ENCODE results near the gene GPD1L. TPM values are rescaled to one million over a fixed set of nuclear protein-coding genes. Genes with fewer than 3 reads are reported as not detected.
"Not testable (repeated sequence)": the region's sequence is repeated elsewhere in the genome, so short reads cannot be mapped to it uniquely, and the experiment has no call there.

Gene GPD1L
- 19.3 TPM for polyA plus RNA-seq (ENCODE audit: insufficient read length)
- long read RNA-seq, donor 1, full-length matches to known transcripts, result 5 of 5 reads
- long read RNA-seq, donor 1, partial matches to known transcripts, result 0 of 5 reads
- long read RNA-seq, donor 1, other reads (novel, unspliced or antisense), result 0 of 5 reads
- long read RNA-seq, donor 2, full-length matches to known transcripts, result 8 of 8 reads
- long read RNA-seq, donor 2, partial matches to known transcripts, result 0 of 8 reads
- long read RNA-seq, donor 2, other reads (novel, unspliced or antisense), result 0 of 8 reads
- long read RNA-seq, donor 3, full-length matches to known transcripts, result 5 of 5 reads
- long read RNA-seq, donor 3, partial matches to known transcripts, result 0 of 5 reads
- long read RNA-seq, donor 3, other reads (novel, unspliced or antisense), result 0 of 5 reads
- long read RNA-seq, donor 4, result 0 reads
- long read RNA-seq, donor 5, full-length matches to known transcripts, result 7 of 7 reads
- long read RNA-seq, donor 5, partial matches to known transcripts, result 0 of 7 reads
- long read RNA-seq, donor 5, other reads (novel, unspliced or antisense), result 0 of 7 reads
- long read RNA-seq, donor 6, full-length matches to known transcripts, result 6 of 6 reads
- long read RNA-seq, donor 6, partial matches to known transcripts, result 0 of 6 reads
- long read RNA-seq, donor 6, other reads (novel, unspliced or antisense), result 0 of 6 reads
- long read RNA-seq, donor 7, full-length matches to known transcripts, result 9 of 9 reads
- long read RNA-seq, donor 7, partial matches to known transcripts, result 0 of 9 reads
- long read RNA-seq, donor 7, other reads (novel, unspliced or antisense), result 0 of 9 reads
- long read RNA-seq, donor 8, full-length matches to known transcripts, result 3 of 3 reads
- long read RNA-seq, donor 8, partial matches to known transcripts, result 0 of 3 reads
- long read RNA-seq, donor 8, other reads (novel, unspliced or antisense), result 0 of 3 reads

DNA sequence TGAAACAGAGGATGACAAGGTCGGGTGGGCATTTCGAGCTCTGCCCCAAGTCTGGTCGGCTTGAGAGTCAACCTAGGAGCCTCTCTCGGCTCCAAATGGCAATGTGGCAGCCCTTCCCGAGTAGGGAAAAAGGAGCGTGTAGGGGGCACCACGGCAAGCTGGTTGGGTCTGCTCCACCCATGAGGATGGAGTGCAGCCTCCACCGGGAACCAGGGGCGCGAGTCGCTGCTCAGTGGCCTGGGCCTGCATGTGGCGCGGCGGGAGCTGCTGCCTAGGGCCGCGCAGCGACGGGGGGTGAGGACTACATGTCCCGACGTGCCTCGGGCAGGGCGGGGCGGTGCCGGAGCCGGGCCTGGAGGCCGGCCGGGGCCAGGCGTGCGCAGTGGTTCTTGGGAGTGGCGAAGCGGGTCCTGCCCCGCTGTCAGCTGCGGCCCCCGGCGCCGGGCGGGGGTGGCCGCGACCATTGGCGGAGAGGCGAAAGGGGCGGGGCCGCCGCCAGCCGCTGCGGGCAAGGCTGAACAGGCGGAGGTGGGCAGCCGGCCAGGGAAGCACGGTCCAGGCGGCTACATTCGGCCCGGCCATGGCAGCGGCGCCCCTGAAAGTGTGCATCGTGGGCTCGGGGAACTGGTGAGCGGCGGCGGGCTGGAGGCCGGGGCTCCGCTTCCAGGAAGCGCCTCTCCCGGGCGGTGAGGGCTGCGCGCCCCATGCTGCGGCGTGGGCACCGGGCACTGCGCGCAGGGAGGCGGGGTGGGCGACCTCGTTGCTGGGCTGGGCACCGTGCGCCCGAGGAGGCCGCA is at the start of gene GPD1L:
TSS of gene GPD1L (plus strand) at position 489 of the 797 bp plus-strand sequence. CDS start at position 581, 92 bp downstream.
- DNase-seq, result peak; percentile 91

DNA sequence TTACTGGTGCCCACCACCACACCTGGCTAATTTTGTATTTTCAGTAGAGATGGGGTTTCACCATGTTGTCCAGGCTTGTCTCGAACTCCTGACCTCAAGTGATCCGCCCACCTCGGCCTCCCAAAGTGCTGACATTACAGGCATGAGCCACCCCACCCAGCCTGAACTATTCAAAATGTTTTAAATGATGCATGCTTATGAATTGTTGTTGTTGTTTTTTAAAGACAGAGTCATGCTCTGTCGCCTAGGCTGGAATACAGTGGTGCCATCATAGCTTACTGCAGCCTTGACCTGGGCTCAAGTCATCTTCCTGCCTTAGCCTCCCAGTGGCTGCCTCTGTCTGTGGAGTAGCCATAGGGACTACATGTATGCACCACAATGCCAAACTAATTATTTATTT is 48.0 kb upstream of the GPD1L start:
- not testable (repeated sequence) for DNase-seq

DNA sequence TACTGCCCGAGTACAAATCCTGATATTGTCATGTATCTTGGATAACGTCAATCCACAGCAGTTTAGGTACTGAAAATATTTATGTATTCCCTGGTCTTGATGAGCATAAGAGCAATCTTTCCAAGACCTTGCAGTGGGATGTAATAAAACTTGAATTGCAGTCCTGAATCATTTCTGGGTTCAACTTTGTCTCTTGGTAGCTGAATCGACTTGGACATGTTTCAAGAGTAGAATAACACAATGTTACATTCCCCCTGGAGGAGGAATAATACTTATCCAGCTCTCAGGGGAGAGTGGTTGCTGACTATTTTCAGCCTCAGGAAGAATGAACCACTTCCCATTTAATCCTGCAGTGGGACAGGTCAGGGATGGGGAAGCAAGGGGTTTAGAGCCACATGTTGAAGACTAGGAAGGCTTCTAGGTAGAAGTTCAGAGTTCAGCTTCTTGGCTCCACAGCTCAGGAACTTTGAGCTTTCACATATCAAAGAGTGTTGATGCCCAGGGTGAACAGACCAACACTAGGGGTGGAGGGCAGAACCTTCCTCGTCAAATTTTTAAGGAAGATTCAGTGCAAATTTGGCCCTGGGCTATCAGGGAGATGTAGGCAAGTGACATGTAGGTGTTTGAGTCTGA is 43.4 kb upstream of the GPD1L start:
- no peak for DNase-seq

DNA sequence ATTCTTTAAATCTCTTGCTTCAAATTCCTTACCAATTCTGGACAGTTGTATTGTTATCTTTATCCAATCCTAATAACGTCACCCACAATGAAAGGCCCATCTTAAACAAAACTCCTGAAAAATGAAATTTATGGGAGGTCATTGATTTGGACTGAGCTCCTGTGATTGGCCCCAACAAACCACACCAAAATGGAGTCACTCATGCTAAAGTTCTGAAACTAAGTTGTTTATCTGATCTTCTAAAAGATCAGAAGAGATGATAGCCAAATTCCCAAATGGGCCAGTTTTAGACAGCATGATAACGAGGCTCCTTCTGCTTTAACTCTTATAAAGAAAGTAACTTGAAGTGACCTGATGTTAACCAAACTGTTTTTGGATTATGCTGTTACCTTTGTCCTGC is 39.7 kb upstream of the GPD1L start:
- DNase-seq, result no peak

DNA sequence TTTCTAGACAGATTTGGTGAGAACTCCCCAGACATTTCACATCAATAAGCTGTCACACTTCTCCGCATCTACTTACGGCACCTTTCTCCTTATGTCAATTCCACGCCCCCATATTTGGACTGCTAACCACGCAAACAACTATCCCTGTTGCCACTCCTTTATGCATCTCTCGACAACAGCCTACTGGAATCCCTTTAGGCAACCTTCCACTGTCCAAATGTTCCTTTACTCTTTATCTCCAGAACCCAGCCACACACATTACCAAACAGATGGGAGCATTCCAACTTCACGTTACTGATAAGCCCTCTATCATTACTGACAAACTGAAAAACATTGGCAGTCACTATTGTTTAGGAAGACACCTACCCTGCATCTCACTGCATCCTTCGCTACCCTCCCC is 32.2 kb upstream of the GPD1L start:
- not testable (repeated sequence) for DNase-seq

DNA sequence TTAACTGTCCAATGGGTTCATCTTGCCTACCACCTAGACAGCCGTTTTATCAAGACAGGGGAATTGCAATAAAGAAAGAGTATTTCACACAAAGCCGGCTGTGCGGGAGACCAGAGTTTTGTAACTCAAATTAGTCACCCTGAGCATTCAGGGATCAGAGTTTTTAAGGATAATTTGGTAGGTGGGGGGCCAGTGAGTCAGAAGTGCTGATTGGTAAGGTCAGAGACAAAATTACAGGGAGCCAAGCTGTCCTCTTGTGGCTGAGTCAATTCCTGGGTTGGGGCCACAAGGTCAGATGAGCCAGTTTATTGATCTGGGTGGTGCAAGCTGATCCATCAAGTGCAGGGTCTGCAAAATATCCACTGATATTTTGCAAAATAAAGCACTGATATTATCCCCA is 29.9 kb upstream of the GPD1L start:
- no peak for DNase-seq

DNA sequence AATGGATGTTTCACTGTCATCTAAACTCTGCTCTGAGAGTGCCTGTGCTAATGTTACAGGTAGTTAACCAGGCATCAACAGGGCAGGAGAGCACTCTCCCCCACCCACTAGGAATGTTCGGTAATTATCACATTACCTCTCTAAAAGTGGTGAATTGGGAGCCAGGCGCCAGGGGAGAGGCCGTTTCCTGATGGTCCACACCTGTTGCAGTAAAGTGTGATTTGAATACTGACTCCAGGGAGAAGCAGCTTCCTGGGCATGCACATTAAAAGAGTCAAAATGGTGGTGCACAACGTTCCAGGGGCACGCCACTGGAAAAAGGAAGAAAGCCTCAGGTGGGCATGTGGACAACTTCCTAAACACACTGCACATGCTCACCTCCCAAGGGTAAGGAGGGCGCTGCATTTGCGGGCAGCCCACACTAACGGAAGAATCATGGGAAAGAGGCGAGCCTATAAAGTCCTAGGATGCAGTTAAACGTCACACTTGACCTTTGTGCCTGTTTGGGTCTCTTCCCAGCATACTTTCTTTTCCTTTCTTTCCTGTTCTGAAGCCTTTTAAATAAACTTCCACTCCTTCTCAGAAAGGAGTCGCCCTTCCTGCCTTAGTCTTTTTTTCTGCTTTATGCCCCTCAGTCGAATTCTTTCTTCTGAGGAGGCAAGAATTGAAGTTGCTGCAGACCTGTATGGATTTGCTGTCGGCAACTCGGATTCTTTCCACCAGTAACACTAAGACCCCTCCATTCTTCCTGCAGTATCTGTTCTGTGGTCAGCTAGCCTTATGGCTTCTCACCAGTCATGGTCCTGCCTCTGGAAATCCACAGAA is 28.9 kb upstream of the GPD1L start:
- peak; percentile 53 for DNase-seq

DNA sequence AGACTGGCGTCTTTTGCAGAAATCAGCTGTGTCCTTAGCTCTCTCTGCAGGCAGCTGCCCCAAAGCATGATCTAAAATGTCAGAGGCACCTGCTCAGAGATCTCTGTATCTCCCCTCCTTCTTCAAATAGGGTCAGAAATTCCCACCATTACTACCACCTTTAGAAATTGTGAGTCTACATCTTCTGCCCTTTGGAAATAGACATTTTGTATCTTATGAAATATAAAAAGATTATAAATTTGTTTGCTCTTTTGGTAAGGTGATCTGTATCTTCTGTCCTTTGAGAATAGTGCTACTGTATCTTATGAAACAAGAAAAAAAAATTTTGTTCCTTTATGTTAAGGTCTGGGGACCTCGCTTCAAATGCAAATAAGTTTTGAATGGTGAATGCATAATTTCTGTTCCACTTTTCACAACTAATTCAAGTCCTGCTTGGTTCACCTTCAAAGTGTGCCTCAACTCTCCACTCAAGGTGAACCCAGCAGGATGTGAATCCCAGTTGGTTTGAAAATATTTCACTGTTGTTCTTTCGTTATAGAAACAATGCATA is 28.3 kb upstream of the GPD1L start:
- no peak for DNase-seq

DNA sequence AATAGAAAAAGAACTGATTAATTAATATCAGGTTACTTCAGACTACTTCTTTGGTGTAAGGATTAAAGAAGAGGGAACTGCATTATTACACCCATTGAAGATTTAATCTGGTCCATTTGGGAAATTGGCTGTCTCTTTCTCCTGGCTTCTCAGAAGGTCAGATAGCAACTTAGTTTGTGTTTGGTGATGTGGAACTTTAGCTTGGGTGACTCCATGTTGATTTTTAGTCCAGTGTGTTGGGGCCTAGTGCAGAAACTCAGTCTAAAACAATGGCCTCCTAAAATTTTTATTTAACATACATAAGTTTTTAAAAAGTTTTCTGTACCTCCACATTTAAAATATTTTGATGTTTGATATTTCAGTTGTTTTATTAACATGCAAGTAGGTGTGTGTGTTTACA is 27.6 kb upstream of the GPD1L start:
- DNase-seq, result no peak

DNA sequence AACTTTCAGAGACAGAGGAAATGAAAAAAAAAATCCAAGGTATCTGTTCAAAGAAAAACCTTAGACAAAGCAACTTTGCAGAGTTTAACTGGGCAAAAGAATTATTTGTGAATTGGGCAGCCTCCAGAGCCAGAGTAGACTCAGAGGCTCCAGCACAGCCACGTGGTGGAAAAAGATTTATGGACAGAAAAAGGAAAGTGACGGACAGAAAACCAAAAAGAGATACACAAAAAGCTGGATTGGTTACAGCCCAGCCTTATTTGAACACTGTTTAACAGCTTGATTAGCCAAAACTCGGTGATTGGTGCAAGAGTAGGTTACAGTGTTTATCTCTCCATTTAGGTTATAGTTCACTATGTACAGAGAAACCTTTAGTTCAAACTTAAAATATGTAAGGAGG is 23.7 kb upstream of the GPD1L start:
- no peak for DNase-seq

DNA sequence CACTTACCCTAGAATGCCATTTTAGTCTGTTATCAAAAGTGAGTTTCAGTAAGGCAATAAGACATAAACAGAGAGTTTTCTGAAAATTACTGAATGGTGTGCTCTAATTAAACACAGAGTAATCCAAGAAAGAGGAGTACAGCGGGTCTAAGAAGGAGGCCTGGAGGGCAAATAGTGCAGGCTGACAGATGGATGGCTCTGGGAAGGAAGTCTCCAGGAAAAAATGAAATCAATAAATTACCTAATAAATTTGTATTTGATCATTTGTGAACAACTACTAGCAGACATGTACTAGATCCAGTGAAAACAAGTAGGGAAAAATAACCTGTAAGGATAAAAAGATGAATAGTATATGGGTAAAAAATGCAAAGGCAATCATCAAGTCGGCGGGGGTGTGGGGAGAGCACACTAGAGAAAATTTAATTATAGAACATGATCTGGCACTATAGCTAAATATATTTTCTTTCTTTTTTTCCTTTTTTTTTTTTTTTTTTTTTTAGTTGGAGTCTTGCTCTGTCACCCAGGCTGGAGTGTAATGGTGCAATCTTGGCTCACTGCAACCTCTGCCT is 22.6 kb upstream of the GPD1L start:
- no peak for DNase-seq

DNA sequence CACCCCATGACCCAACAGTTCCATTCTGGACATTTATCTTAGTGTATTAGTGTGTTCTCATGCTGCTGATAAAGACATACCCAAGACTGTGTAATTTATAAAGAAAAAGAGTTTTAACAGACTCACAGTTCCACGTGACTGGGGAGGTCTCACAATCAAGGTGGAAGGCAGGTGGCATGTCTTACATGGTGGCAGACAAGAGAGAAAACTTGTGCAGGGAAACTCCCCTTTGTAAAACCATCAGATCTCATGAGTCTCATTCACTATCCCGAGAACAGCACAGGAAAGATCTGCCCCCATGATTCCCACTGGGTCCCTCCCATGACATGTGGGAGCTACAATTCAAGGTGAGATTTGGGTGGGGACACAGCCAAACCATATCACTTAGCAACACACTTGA is 21.6 kb upstream of the GPD1L start:
- DNase-seq, result no peak

DNA sequence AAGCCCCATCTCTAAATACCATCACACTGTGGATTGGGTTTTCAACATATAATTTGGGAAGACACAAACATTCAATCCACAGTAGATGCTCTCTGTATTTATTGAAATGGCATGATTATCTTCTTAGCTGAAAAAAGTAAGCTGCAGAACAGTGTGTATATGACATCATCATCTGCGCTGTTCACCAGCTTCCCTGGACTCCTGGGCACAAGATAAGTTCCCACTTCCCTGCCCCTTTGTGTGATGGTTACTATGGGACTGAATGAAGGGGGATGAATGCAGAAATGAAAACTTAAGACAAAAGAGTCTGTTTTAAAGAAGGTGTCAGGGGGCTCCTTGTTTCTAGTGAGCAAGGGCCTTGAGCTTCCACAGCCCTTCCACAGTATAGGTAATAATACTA is 20.0 kb upstream of the GPD1L start:
- no peak for DNase-seq

DNA sequence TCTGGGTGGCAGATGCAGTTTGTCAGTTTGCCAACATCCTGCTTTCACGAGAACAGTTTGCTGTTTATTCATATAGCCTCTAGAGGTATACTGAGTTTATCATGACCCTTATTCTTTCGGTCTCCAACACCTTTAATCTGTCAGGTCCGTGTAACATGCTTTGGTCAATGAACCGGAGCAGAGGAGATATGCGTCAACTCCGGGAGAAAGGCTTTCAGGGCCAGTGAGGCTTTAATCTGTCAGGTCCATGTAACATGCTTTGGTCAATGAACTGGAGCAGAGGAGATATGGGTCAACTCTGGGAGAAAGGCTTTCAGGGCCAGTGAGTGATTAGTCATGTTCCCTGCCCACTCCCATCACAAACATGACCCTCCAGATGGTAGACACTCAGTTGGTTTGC is 16.9 kb upstream of the GPD1L start:
- DNase-seq, result no peak

DNA sequence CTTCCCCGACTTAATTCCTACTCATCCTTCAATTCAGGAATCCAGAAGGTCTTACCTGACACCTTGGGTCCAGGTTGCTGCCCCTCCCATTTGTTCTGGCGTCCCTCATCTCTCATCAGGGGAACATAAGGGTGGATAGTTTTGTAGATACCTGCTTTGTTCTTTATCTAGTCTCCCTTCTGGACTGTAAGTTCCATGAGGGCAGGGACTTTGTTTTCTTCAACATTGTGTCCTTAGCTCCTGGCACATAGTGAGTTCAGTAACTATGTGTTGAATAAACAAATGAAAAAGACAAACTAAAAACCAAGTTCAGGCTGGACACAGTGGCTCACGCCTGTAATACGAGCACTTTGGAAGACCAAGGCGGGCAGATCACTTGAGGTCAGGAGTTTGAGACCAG is 13.2 kb upstream of the GPD1L start:
- DNase-seq, result no peak

DNA sequence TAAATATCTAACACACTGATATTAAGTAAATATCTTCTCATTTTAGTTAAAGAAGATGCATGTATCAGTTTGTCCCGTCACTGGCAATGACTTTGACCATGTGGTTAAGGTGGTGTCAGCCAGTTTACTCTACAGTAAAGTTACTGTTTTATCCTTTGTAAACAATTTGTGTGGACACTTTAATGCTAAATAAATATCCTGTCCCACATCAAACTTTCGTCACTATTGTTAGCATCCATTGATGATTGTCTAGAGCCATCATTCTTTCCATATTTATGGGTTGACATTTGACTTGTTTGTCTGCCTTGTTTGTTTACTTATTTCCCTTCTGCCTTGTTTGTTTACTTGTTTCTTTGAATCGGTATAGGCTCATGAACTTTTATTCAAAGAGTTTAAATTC is 11.0 kb upstream of the GPD1L start:
- DNase-seq, result no peak

DNA sequence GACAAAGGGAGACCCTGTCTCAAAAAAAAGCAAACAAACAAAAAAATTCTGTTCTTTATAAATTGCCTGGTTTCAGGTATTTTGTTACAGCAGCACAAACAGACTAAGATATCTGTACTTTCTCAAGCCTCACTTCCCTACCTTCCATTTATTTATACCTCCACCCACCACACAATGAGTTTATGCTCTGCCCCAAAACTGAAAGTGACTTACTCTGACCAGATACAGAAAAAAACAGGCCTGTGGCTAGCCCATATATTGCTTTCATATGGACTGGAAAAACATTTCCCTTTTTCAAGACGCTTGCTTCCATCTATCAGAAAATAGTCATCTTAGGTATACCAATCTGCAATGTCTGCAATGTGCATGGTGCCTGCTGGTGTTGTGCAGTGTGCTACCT is 8.7 kb upstream of the GPD1L start:
- DNase-seq, result no peak

DNA sequence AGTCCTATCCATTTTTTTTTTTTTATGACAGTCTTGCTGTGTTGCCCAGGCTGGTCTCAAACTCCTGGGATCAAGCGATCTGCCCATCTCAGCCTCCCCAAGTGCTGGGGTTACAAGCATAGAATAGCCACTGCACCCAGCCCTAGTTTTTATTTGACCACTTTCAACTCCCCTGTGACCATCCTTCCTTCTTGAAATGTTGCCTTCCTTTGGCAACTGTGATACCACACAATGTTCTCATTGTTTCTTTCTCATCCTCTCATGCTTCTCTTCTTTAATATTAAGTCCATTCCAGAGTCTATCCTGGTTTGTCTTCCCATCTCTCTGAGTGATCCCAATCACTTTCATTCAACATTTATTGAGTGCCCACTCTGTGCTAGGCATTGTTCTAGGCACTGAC is 7.9 kb upstream of the GPD1L start:
- DNase-seq, result no peak

DNA sequence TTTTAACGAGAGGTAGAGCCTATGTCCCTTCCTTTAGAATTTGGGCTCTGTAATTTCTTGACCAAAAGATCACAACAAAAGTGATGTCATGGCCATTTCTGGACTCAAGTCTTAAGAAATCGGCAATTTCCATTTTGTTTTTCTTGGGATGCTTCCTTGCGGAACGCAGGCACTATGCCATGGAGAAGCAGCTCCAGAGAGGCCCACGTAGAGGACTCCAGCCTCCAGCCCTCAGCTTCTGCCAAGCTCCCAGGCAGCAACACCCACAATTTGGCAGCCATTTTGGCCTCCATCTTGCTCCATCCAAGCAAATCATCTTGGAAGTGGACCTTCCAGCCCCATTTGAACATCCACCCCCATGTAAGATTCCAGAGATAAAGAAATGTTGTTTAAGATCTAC is 6.0 kb upstream of the GPD1L start:
- no peak for DNase-seq

DNA sequence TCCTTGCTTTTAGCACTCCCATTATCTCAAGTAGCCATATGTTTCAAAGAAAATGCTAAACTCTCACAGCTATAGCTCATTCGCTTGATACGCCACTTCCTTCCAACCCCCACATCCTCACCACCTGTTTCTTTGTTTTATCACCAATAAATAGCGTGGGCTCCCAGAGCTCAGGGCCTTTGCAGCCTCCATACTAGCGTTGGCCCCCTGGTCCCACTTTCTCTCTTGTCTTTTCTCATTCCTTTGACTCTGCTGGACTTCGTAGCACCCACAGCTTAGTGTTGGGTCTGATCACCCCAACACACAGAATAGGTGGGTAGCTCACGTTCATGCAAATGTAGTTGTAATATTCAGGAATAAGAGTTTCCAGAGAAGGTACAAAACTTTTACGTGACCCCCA is 4.1 kb upstream of the GPD1L start:
- no peak for DNase-seq

All from left kidney (tissue), 8 donors.